Mesendoderm (in vitro differentiated cells): ENCODE data around the gene LRRK2.
"Not testable (repeated sequence)": the region's sequence is repeated elsewhere in the genome, so short reads cannot be mapped to it uniquely, and the experiment has no call there.

Source experiments
- DNase-seq: peaks from one replicate; pipeline ENCODE4 v3.0.0; 2013
- H2AK5ac ChIP-seq: 2 replicates; pipeline ENCODE4 v1.6.1; 2013; ENCODE audit warnings: low read length, inconsistent platforms
- H2BK120ac ChIP-seq: 2 replicates; pipeline ENCODE4 v1.6.1; 2013; ENCODE audit warnings: low read depth, mild to moderate bottlenecking, low read length, moderate library complexity, mixed read lengths
- H2BK15ac ChIP-seq: replicated peaks from 2 replicates; pipeline ENCODE4 v1.6.1; 2013; ENCODE audit warnings: low read depth, mild to moderate bottlenecking, moderate library complexity
- H2BK5ac ChIP-seq: 2 replicates; pipeline ENCODE4 v1.6.1; 2013; ENCODE audit warnings: low read length, inconsistent platforms
- H3K18ac ChIP-seq: 2 replicates; pipeline ENCODE4 v1.6.1; 2013; ENCODE audit warnings: mild to moderate bottlenecking, low read length, mixed read lengths
- H3K23ac ChIP-seq: one replicate; pipeline ENCODE4 v1.6.1; 2013; ENCODE audit warnings: low read length
- H3K27ac ChIP-seq: 2 replicates; pipeline ENCODE4 v1.5.1; 2013; ENCODE audit warnings: low read depth, mild to moderate bottlenecking, inconsistent platforms, low read length, moderate library complexity
- H3K27me3 ChIP-seq: 2 replicates; pipeline ENCODE4 v1.6.1; 2013; ENCODE audit warnings: low read length, control low read depth, mild to moderate bottlenecking, inconsistent platforms; ENCODE audit not compliant: insufficient read depth, poor library complexity
- H3K36me3 ChIP-seq: 2 replicates; pipeline ENCODE4 v1.6.1; 2013; ENCODE audit warnings: low read length, inconsistent platforms; ENCODE audit not compliant: control insufficient read depth, insufficient read depth
- H3K4ac ChIP-seq: one replicate; pipeline ENCODE4 v1.6.1; 2013; ENCODE audit warnings: low read depth, mild to moderate bottlenecking, low read length, moderate library complexity
- H3K4me1 ChIP-seq: 2 replicates; pipeline ENCODE4 v1.6.1; 2013; ENCODE audit warnings: low read depth, low read length, inconsistent platforms; ENCODE audit not compliant: control insufficient read depth
- H3K4me2 ChIP-seq: 2 replicates; pipeline ENCODE4 v1.6.1; 2013; ENCODE audit warnings: low read length
- H3K4me3 ChIP-seq: 2 replicates; pipeline ENCODE4 v1.5.1; 2013; ENCODE audit warnings: mild to moderate bottlenecking, low read length
- H3K56ac ChIP-seq: one replicate; pipeline ENCODE4 v1.6.1; 2013; ENCODE audit warnings: low read length
- H3K79me1 ChIP-seq: 2 replicates; pipeline ENCODE4 v1.6.1; 2013; ENCODE audit warnings: low read length, inconsistent platforms
- H3K79me2 ChIP-seq: 2 replicates; pipeline ENCODE4 v1.6.1; 2013; ENCODE audit warnings: mild to moderate bottlenecking, low read length; ENCODE audit not compliant: control insufficient read depth, insufficient read depth
- H3K9ac ChIP-seq: 2 replicates; pipeline ENCODE4 v1.6.1; 2013; ENCODE audit warnings: low read length, inconsistent platforms
- H4K5ac ChIP-seq: one replicate; pipeline ENCODE4 v1.6.1; 2013; ENCODE audit warnings: low read length
- H4K8ac ChIP-seq: one replicate; pipeline ENCODE4 v1.6.1; 2013; ENCODE audit warnings: low read depth, mild to moderate bottlenecking, control low read depth, low read length, moderate library complexity
- WGBS: extraction: QIAGEN DNeasy Blood & Tissue Kit; methylation state at CpG from one replicate; pipeline ENCODE4 v1.1.7; 2013; ENCODE audit warnings: low lambda C conversion rate, missing lambda C conversion rate; ENCODE audit not compliant: insufficient coverage; ENCODE audit errors: extremely low coverage; 5-methylcytosine and 5-hydroxymethylcytosine counted together

Gene LRRK2

GRCh38 chr12:40378691-40379090 is 153.9 kb downstream of the LRRK2 start:
- Histone ChIP-seq H3K36me3 (no peaks in the 10 kb centered on the region), H3K27ac (no peak overlapping the region), H3K4me3 (no peak overlapping the region), H2BK120ac (no peak overlapping the region), H3K4me2 (no peak overlapping the region), H4K8ac (no peak overlapping the region), H3K18ac (no peak overlapping the region), H2BK15ac (no peak overlapping the region), H3K79me1 (no peaks in the 10 kb centered on the region), H3K4ac (no peak overlapping the region), H3K9ac (no peak overlapping the region), H3K27me3 (no peaks in the 10 kb centered on the region), H3K4me1 (no peaks in the 10 kb centered on the region), H2BK5ac (no peak overlapping the region), H3K23ac (no peak overlapping the region), H4K5ac (no peak overlapping the region), H2AK5ac (no peak overlapping the region), H3K79me2 (no peaks in the 10 kb centered on the region), H3K56ac (no peak overlapping the region)
- no peak for DNase-seq
- WGBS, result no CpG with 5 or more reads among the region's 1 CpG

GRCh38 chr12:40382217-40382616 is 157.4 kb downstream of the LRRK2 start:
- Histone ChIP-seq H3K4me1 (no peaks in the 10 kb centered on the region), H3K4me2 (no peak overlapping the region), H3K79me2 (no peaks in the 10 kb centered on the region), H2AK5ac (no peak overlapping the region), H3K18ac (no peak overlapping the region), H4K5ac (no peak overlapping the region), H3K23ac (no peak overlapping the region), H3K36me3 (no peaks in the 10 kb centered on the region), H2BK15ac (no peak overlapping the region), H3K4ac (no peak overlapping the region), H3K4me3 (no peak overlapping the region), H2BK120ac (no peak overlapping the region), H3K56ac (no peak overlapping the region), H3K27me3 (no peaks in the 10 kb centered on the region), H2BK5ac (no peak overlapping the region), H3K27ac (no peak overlapping the region), H3K79me1 (no peaks in the 10 kb centered on the region), H3K9ac (no peak overlapping the region), H4K8ac (no peak overlapping the region)
- no peak for DNase-seq
- no CpG with 5 or more reads among the region's 1 CpG for WGBS

- not testable (repeated sequence) for H2BK5ac ChIP-seq, H3K4me2 ChIP-seq, H4K8ac ChIP-seq, H2AK5ac ChIP-seq, H3K18ac ChIP-seq, DNase-seq, H3K4me1 ChIP-seq, H2BK15ac ChIP-seq, H3K4ac ChIP-seq, H3K4me3 ChIP-seq, H3K36me3 ChIP-seq, H3K27ac ChIP-seq, H4K5ac ChIP-seq, H3K23ac ChIP-seq, H3K79me2 ChIP-seq, H3K9ac ChIP-seq, H2BK120ac ChIP-seq, H3K27me3 ChIP-seq, H3K79me1 ChIP-seq, H3K56ac ChIP-seq
- no CpG with 5 or more reads among the region's 3 CpGs for WGBS
Observed at GRCh38 chr12:40387279-40387678, 162.5 kb downstream of the LRRK2 start.

GRCh38 chr12:40390980-40391379 is 166.2 kb downstream of the LRRK2 start:
- Histone ChIP-seq H4K8ac (no peak overlapping the region), H2AK5ac (no peak overlapping the region), H3K4me1 (no peaks in the 10 kb centered on the region), H3K27me3 (no peaks in the 10 kb centered on the region), H3K36me3 (no peaks in the 10 kb centered on the region), H3K56ac (no peak overlapping the region), H3K18ac (no peak overlapping the region), H3K4me2 (no peak overlapping the region), H3K23ac (no peak overlapping the region), H4K5ac (no peak overlapping the region), H2BK5ac (no peak overlapping the region), H3K4me3 (no peak overlapping the region), H3K79me2 (no peaks in the 10 kb centered on the region), H2BK120ac (no peak overlapping the region), H2BK15ac (no peak overlapping the region), H3K4ac (no peak overlapping the region), H3K9ac (no peak overlapping the region), H3K27ac (no peak overlapping the region), H3K79me1 (no peaks in the 10 kb centered on the region)
- WGBS, result no CpG with 5 or more reads among the region's 2 CpGs
- DNase-seq, result no peak

- no peak overlapping the region for H3K18ac ChIP-seq
- H3K27ac ChIP-seq, result no peak overlapping the region
- no peak overlapping the region for H2AK5ac ChIP-seq
- no peak overlapping the region for H2BK15ac ChIP-seq
- DNase-seq, result no peak
- H3K79me2 ChIP-seq, result no peaks in the 10 kb centered on the region
- H3K4ac ChIP-seq, result no peak overlapping the region
- no peak overlapping the region for H3K4me3 ChIP-seq
- no peak overlapping the region for H3K9ac ChIP-seq
- H2BK120ac ChIP-seq, result no peak overlapping the region
- H3K27me3 ChIP-seq, result no peaks in the 10 kb centered on the region
- H3K56ac ChIP-seq, result no peak overlapping the region
- H4K5ac ChIP-seq, result no peak overlapping the region
- no peak overlapping the region for H2BK5ac ChIP-seq
- no peaks in the 10 kb centered on the region for H3K4me1 ChIP-seq
- no peak overlapping the region for H3K23ac ChIP-seq
- H3K36me3 ChIP-seq, result no peaks in the 10 kb centered on the region
- H3K4me2 ChIP-seq, result no peak overlapping the region
- H4K8ac ChIP-seq, result no peak overlapping the region
- H3K79me1 ChIP-seq, result no peaks in the 10 kb centered on the region
Observed at GRCh38 chr12:40393026-40393425, 168.2 kb downstream of the LRRK2 start.

- H3K4me1 ChIP-seq, result no peaks in the 10 kb centered on the region
- no peak for DNase-seq
- WGBS, result no CpG with 5 or more reads among the region's 3 CpGs
- no peak overlapping the region for H3K4ac ChIP-seq
- no peaks in the 10 kb centered on the region for H3K79me1 ChIP-seq
- no peaks in the 10 kb centered on the region for H3K79me2 ChIP-seq
- H3K27me3 ChIP-seq, result no peaks in the 10 kb centered on the region
- no peak overlapping the region for H3K9ac ChIP-seq
- H3K4me2 ChIP-seq, result no peak overlapping the region
- H3K56ac ChIP-seq, result no peak overlapping the region
- no peak overlapping the region for H4K5ac ChIP-seq
- no peak overlapping the region for H3K18ac ChIP-seq
- H2BK15ac ChIP-seq, result no peak overlapping the region
- no peak overlapping the region for H3K23ac ChIP-seq
- no peaks in the 10 kb centered on the region for H3K36me3 ChIP-seq
- no peak overlapping the region for H3K4me3 ChIP-seq
- no peak overlapping the region for H2AK5ac ChIP-seq
- no peak overlapping the region for H2BK5ac ChIP-seq
- H4K8ac ChIP-seq, result no peak overlapping the region
- no peak overlapping the region for H3K27ac ChIP-seq
- no peak overlapping the region for H2BK120ac ChIP-seq
Observed at GRCh38 chr12:40399656-40400055, 174.9 kb downstream of the LRRK2 start.
